Left colon (tissue), 2 donors: ENCODE data around the gene FANCI. TPM values are rescaled to one million over a fixed set of nuclear protein-coding genes. Genes with fewer than 3 reads are reported as not detected.

ENCODE experiments used
- ATAC-seq: fragments of 200-7000 bp; cut with Tn5 transposase; one replicate; pipeline ENCODE4 v1.9.1; 2020; ENCODE audit warnings: mild to moderate bottlenecking, moderate library complexity
- DNase-seq, 2 donors: peaks; one replicate each; pipeline ENCODE4 v3.0.0-alpha.2; 2020
- intact Hi-C, 2 donors: fragments of 100-400 bp; cut with DNase I in 1 of 2; cut with micrococcal nuclease in 1 of 2; formaldehyde crosslinking; loops; one replicate each; pipeline versions ENCODE4 v1.11.2 to v1.14.0; 2022; cut with DNase I, micrococcal nuclease
- microRNA-seq, 2 donors: library from miRNA; unstranded; fragments of <30 nt; microRNA quantifications; one replicate each; pipeline versions ENCODE4 v1.1.0 to v1.2.0, GENCODE V29; 2020
- total RNA-seq, 2 donors: library from RNA; stranded (reverse); fragmentation: NEBNext Ultra II Directional; extraction: Animal tissue kit (Norgen Biotek cat#: 25700); gene quantifications; one replicate each; pipeline ENCODE4 v1.2.1, GENCODE V29; 2021
- donor health status: DM: no; HTN: no; CAD: no.
- donor health status: DM: yes; HTN: yes; CAD: no.

The FANCI gene
- total RNA-seq, 2 donors from 2014 or later: 7.4 to 17.3 TPM

GRCh38 chr15:89365462-89366065 lies 121.8 kb downstream of the FANCI start:
- DNase-seq (no peak), ATAC-seq (no peak)
- intact Hi-C loops: no loop called here

Small RNA genes lying within 50 kb of the gene (microRNA-seq; reads per million reads assigned to microRNA genes)
- gene MIR6766: 0 to 6.8 reads per million in 2 donors

Other genes starting within 250 kb of the FANCI start
- gene ABHD2, start 155.5 kb upstream of the FANCI start, total RNA-seq: 100 to 1,000 TPM; 100 to 112 TPM
- gene RLBP1, start 22.4 kb upstream of the FANCI start, total RNA-seq: not detected
- 10 to 100 TPM; 70.3 to 71.0 TPM for gene POLG, start 90.8 kb downstream of the FANCI start, total RNA-seq